Stimulated activated naive CD8-positive, alpha-beta T cell treated with anti-CD3 and anti-CD28 coated beads, Interleukin-15, amount 100 ng/mL, for 72 hours (primary cell): ENCODE data around the gene ASB3.
"Not testable (repeated sequence)": the region's sequence is repeated elsewhere in the genome, so short reads cannot be mapped to it uniquely, and the experiment has no call there.

Experiments used
- ATAC-seq: fragments of 150-1000 bp; cut with Tn5 transposase; 2 replicates; pipeline ENCODE4 v1.10.0; 2021; ENCODE audit warnings: mild to moderate bottlenecking, moderate library complexity
- DNase-seq, 2 donors: peaks; one replicate each; pipeline ENCODE4 v3.0.0; 2021 to 2022
- H3K27ac Mint-ChIP-seq, 2 donors: one replicate each; pipeline ENCODE4 v1.8.0; 2022; ENCODE audit warnings: mild to moderate bottlenecking in 2 of 2, mixed read lengths in 2 of 2, moderate library complexity in 2 of 2
- H3K27me3 Mint-ChIP-seq: one replicate; pipeline ENCODE4 v1.8.0; 2022; ENCODE audit warnings: mixed read lengths
- H3K4me1 Mint-ChIP-seq: one replicate; pipeline ENCODE4 v1.8.0; 2022; ENCODE audit warnings: mild to moderate bottlenecking, mixed read lengths
- H3K4me3 Mint-ChIP-seq, 2 donors: one replicate each; pipeline ENCODE4 v1.8.0; 2022; ENCODE audit warnings: mild to moderate bottlenecking in 2 of 2, mixed read lengths in 2 of 2, moderate library complexity in 1 of 2
- H3K9me3 Mint-ChIP-seq, 2 donors: one replicate each; pipeline ENCODE4 v1.8.0; 2022; ENCODE audit warnings: mixed read lengths in 2 of 2

ASB3 gene

GRCh38 chr2:53786705-53787613, at the start of gene ASB3, which contains the start of gene ERLEC1:
TSS of gene ASB3 (minus strand) at chr2:53786953. CDS start at chr2:53765572, 21,381 bp downstream.
TSS of gene ERLEC1 (plus strand) at chr2:53787044. CDS start at chr2:53787211, 167 bp downstream.
- peaks cover 23% of the 10 kb centered on the region for H3K4me1 Mint-ChIP-seq
- H3K27me3 Mint-ChIP-seq, result no peaks in the 10 kb centered on the region
- peak within 1 kb of the TSS; percentile 99 for H3K27ac Mint-ChIP-seq
- peak; percentile 96 for ATAC-seq
- peak within 1 kb of the TSS; percentile 86 to 99 for H3K4me3 Mint-ChIP-seq
- DNase-seq, result peak; percentile 89 to 92
- H3K9me3 Mint-ChIP-seq, result no peaks in the 10 kb centered on the region

DNA sequence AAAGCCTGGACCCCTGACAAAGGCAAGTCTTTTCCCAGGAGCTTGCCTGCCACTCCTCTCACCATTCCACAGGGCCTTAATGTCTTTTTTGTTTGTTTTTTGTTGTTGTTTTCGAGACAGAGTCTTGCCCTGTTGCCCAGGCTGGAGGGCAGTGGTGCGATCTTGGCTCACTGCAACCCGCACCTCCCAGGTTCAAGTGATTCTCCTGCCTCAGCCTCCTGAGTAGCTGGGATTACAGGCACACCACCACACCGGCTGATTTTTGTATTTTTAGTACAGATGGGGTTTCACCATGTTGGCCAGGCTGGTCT, 43.2 kb upstream of the ASB3 start:
- H3K4me1 Mint-ChIP-seq, H3K27me3 Mint-ChIP-seq, H3K4me3 Mint-ChIP-seq, H3K27ac Mint-ChIP-seq, DNase-seq, ATAC-seq: not testable (repeated sequence)
- H3K9me3 Mint-ChIP-seq, result peaks cover 6 to 17% of the 10 kb centered on the region in 2 donors

GRCh38 chr2:53829273-53829979, 42.7 kb upstream of the ASB3 start:
- DNase-seq (no peak), ATAC-seq (no peak)
- Mint-ChIP-seq H3K27ac (no peak overlapping the region), H3K4me3 (no peak overlapping the region), H3K4me1 (no peaks in the 10 kb centered on the region), H3K9me3 (peaks cover 6 to 17% of the 10 kb centered on the region in 2 donors), H3K27me3 (no peaks in the 10 kb centered on the region)

DNA sequence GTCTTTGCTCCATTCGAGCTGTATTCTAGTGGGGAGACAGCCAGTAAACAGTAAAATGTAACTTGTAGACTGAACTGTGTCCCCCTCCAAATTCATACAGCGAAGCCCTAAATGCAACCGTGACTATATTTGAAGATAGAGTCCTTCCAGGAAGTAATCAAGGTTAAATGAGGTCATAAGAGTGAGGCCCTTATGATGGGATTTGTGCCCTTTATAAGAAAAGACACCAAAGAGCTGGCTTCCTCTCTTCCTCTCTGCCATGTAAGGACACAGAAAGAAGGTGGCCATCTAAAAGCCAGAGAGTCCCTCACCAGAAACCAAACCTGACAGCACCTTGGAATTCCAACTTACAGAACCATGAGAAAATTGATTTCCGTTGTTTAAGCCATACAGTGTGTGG, 41.6 kb upstream of the ASB3 start:
- ATAC-seq, result no peak
- DNase-seq, result no peak
- Mint-ChIP-seq H3K27me3 (no peaks in the 10 kb centered on the region), H3K4me3 (no peak overlapping the region), H3K9me3 (peaks cover 6 to 17% of the 10 kb centered on the region in 2 donors), H3K27ac (peak overlapping the region in 1 of 2 donors; percentile 81), H3K4me1 (no peaks in the 10 kb centered on the region)

- Mint-ChIP-seq H3K9me3 (peaks cover 6 to 17% of the 10 kb centered on the region in 2 donors), H3K27ac (no peak overlapping the region), H3K27me3 (no peaks in the 10 kb centered on the region), H3K4me1 (no peaks in the 10 kb centered on the region), H3K4me3 (no peak overlapping the region)
- DNase-seq (no peak), ATAC-seq (no peak)
Observed at GRCh38 chr2:53827398-53828175, 40.8 kb upstream of the ASB3 start.

- DNase-seq (no peak), ATAC-seq (no peak)
- no peaks in the 10 kb centered on the region for H3K4me1 Mint-ChIP-seq
- H3K9me3 Mint-ChIP-seq, result peaks cover 6 to 17% of the 10 kb centered on the region in 2 donors
- H3K27me3 Mint-ChIP-seq, result no peaks in the 10 kb centered on the region
- H3K27ac Mint-ChIP-seq, result no peak overlapping the region
- H3K4me3 Mint-ChIP-seq, result no peak overlapping the region
Observed at GRCh38 chr2:53826587-53827397, 40.0 kb upstream of the ASB3 start.

DNA sequence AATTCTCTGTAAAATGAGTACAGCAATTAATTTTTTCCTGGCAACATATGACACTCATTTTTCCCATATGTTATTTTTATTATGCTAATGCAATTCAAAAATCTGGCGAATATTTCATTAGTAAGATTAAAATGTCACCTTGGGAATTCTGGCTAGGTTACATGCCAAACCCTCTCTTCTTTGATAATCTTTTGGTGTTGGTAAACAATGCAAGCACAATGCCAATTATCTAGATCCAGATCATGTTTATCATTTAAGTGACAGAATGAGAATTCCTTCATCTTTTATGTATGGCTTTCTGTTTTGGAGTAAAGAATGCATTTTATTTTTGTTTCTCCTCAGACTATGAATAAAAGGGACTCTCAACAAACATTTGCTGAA, 39.3 kb upstream of the ASB3 start:
- H3K27me3 Mint-ChIP-seq, result no peaks in the 10 kb centered on the region
- ATAC-seq (no peak), DNase-seq (no peak)
- H3K27ac Mint-ChIP-seq, result no peak overlapping the region
- H3K4me3 Mint-ChIP-seq, result no peak overlapping the region
- H3K9me3 Mint-ChIP-seq, result peaks cover 6 to 17% of the 10 kb centered on the region in 2 donors
- no peaks in the 10 kb centered on the region for H3K4me1 Mint-ChIP-seq

- not testable (repeated sequence) for H3K4me1 Mint-ChIP-seq, H3K27ac Mint-ChIP-seq, H3K4me3 Mint-ChIP-seq, H3K27me3 Mint-ChIP-seq
- ATAC-seq, result peak; percentile 57
- peak; percentile 12 to 24 for DNase-seq
- H3K9me3 Mint-ChIP-seq, result peaks cover 4 to 11% of the 10 kb centered on the region in 2 donors
Observed at GRCh38 chr2:53823639-53824038, 36.9 kb upstream of the ASB3 start.

DNA sequence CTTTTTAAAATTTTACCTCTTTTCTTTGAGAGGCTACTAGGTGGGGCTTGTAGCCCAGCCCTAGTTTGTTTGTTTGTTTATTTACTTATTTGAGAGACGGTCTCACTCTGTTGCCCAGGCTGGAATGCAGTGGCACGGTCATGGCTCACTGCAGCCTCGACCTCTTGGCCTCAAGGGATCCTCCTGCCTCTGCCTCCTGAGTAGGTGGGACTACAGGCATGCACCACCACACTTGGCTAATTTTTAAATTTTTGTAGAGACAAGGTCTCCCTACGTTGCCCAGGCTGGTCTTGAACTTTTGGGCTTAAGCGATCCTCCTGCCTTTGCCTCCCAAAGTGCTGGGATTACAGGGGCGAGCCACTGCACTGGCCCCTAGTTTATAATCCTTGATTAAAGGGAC, 35.1 kb upstream of the ASB3 start:
- H3K27ac Mint-ChIP-seq, result peak overlapping the region in 1 of 2 donors; percentile 6
- no peaks in the 10 kb centered on the region for H3K27me3 Mint-ChIP-seq
- no peaks in the 10 kb centered on the region for H3K9me3 Mint-ChIP-seq
- no peak overlapping the region for H3K4me3 Mint-ChIP-seq
- ATAC-seq, result no peak
- DNase-seq, result no peak
- H3K4me1 Mint-ChIP-seq, result no peaks in the 10 kb centered on the region

DNA sequence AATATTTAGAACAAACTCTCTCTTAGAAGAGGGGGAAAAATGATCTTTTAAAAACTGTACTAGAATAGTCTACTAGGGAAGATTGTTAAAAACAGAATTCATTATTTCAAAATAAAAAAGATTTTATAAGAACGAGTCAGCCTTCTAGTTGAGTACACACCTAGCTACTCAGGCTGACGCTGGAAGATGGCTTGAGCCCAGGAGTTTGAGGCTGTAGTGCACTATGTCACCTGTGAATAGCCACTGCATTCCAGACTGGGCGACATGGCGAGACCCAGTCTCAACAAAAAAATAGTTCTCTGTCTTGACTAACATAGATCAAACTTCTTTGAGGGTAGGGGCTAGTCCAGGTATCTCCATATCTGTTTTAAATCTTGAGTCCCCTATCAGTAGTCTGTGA, 34.0 kb upstream of the ASB3 start:
- no peak overlapping the region for H3K27ac Mint-ChIP-seq
- ATAC-seq (no peak), DNase-seq (no peak)
- H3K4me3 Mint-ChIP-seq, result no peak overlapping the region
- no peaks in the 10 kb centered on the region for H3K9me3 Mint-ChIP-seq
- no peaks in the 10 kb centered on the region for H3K4me1 Mint-ChIP-seq
- H3K27me3 Mint-ChIP-seq, result no peaks in the 10 kb centered on the region

DNA sequence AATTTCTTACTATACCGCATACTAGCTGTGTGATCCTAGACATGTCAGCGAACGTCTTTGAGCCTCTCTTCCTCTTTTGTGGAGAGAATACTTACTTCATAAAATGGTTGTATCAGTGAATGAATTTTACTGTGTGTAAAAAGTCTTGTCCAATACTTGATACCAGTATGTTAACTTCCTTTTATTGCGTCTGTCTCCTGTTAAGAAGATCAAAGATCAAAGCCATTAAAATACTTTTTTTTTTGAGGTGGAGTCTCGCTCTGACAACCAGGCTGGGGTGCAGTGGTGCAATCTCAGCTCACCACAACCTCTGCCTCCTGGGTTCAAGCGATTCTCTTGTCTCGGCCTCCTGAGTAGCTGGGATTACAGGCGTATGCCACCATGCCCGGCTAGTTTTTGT, 33.3 kb upstream of the ASB3 start:
- Mint-ChIP-seq H3K27ac (no peak overlapping the region), H3K9me3 (no peaks in the 10 kb centered on the region), H3K4me1 (no peaks in the 10 kb centered on the region), H3K4me3 (no peak overlapping the region), H3K27me3 (no peaks in the 10 kb centered on the region)
- DNase-seq (no peak), ATAC-seq (no peak)

DNA sequence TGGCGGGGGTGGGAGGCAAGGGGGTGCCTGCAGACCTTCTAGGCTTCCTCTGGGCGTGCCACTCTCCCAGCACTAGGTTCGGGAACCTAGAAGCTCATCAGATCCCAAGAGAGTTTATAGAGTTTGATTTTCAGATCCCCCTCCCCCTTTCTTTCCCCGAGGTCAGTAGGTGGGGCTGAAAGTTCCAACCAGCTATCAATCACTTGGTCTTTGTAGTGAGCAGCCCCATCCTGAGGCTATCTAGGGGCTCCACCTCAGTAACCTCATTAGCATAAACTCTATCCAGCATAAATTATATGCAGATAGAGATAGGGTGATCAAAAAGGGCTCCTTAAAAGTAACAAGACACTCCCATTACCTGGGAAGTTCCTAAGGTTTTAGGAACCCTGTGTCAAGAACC, 32.9 kb upstream of the ASB3 start:
- Mint-ChIP-seq H3K4me3 (no peak overlapping the region), H3K27me3 (no peaks in the 10 kb centered on the region), H3K27ac (no peak overlapping the region), H3K9me3 (no peaks in the 10 kb centered on the region), H3K4me1 (no peaks in the 10 kb centered on the region)
- ATAC-seq (no peak), DNase-seq (no peak)

DNA sequence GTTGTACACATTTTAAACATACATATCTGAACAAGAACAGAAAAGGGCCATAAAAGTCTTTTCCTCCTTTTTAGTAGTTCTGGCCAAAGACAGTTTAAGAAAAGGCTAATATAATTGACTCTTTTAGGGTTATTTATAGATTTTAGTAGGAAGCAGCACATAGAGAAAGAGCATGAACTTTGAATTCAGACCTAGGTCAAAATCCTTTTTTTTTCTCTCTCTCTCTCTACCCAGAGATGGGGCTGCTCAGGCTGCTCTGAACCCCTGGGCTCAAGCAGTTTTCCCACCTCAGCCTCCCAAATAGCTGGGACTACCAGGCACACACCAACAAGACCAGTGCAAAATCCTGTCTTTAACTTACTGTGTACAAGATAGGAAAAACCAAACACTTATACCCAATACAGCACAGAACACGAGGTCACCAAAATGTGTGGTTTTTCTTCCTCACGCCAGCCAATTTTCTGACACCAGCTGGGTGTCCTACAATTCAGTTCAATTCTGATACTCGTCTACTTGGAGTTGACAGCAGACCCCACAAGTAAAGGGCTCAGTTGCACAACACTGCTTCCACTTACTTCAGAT, 32.2 kb upstream of the ASB3 start:
- no peak overlapping the region for H3K4me3 Mint-ChIP-seq
- no peak for DNase-seq
- H3K9me3 Mint-ChIP-seq, result no peaks in the 10 kb centered on the region
- ATAC-seq, result no peak
- no peaks in the 10 kb centered on the region for H3K4me1 Mint-ChIP-seq
- H3K27me3 Mint-ChIP-seq, result no peaks in the 10 kb centered on the region
- H3K27ac Mint-ChIP-seq, result peak overlapping the region in 1 of 2 donors; percentile 16

GRCh38 chr2:53813151-53813550, 26.4 kb upstream of the ASB3 start:
- no peaks in the 10 kb centered on the region for H3K27me3 Mint-ChIP-seq
- ATAC-seq, result no peak
- peak overlapping the region in 1 of 2 donors; percentile 69 for H3K27ac Mint-ChIP-seq
- DNase-seq, result no peak
- H3K4me1 Mint-ChIP-seq, result no peaks in the 10 kb centered on the region
- no peak overlapping the region for H3K4me3 Mint-ChIP-seq
- no peaks in the 10 kb centered on the region for H3K9me3 Mint-ChIP-seq

DNA sequence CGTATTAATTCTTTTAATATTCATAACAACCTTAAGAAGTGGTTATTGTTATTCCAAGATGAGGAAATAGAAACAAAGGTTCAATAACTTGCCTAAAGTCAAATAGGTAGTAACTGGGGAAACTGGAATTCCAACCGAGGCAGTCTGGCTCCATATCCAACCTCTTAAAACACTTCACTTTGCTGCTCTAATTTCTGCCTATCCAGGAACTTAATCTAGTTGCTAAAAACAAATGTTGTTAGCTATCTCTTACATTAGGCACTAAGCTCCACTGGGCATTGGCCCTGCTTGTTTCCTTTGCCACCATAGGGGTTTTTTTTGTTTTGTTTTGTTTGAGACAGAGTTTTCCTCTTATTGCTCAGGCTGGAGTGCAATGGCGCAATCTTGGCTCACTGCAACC, 24.8 kb upstream of the ASB3 start:
- H3K27ac Mint-ChIP-seq, result peak overlapping the region in 1 of 2 donors; percentile 19
- no peak for DNase-seq
- ATAC-seq, result no peak
- no peak overlapping the region for H3K4me3 Mint-ChIP-seq
- H3K27me3 Mint-ChIP-seq, result no peaks in the 10 kb centered on the region
- H3K9me3 Mint-ChIP-seq, result no peaks in the 10 kb centered on the region
- no peaks in the 10 kb centered on the region for H3K4me1 Mint-ChIP-seq
